Measurements from ENCODE around the gene AK9.

AK9 gene

GRCh38 chr6:109511832-109512231, 179.2 kb downstream of the AK9 start:
- no peak overlapping the region for H3K9ac ChIP-seq (ENCODE audit: low read length)
- no peak for DNase-seq (ENCODE audit: low read depth)
- H3K4me1 ChIP-seq (ENCODE audit: control insufficient read depth, insufficient read depth, low read length) = peaks cover 19% of the 10 kb centered on the region
- H3K9me3 ChIP-seq (ENCODE audit: control insufficient read depth, low read length) = no peaks in the 10 kb centered on the region
- no peak overlapping the region for H3K4me3 ChIP-seq (ENCODE audit: low read length)
- no peaks in the 10 kb centered on the region for H3K27me3 ChIP-seq (replicated peaks; ENCODE audit: control insufficient read depth, insufficient read depth, low read length)
- H3K36me3 ChIP-seq (ENCODE audit: control insufficient read depth, insufficient read depth, low read length, severe bottlenecking) = no peaks in the 10 kb centered on the region

- Histone ChIP-seq H3K9me3 (ENCODE audit: control insufficient read depth, low read length) (no peaks in the 10 kb centered on the region), H3K4me3 (ENCODE audit: low read length) (no peak overlapping the region), H3K36me3 (ENCODE audit: control insufficient read depth, insufficient read depth, low read length, severe bottlenecking) (no peaks in the 10 kb centered on the region), H3K27me3 (replicated peaks; ENCODE audit: control insufficient read depth, insufficient read depth, low read length) (no peaks in the 10 kb centered on the region), H3K4me1 (ENCODE audit: control insufficient read depth, insufficient read depth, low read length) (peaks cover 13% of the 10 kb centered on the region), H3K9ac (ENCODE audit: low read length) (no peak overlapping the region)
- no peak for DNase-seq (ENCODE audit: low read depth)
Observed at GRCh38 chr6:109510358-109510757, 180.6 kb downstream of the AK9 start.

GRCh38 chr6:109508166-109508860, 182.7 kb downstream of the AK9 start:
- H3K4me3 ChIP-seq (ENCODE audit: low read length) = no peak overlapping the region
- peak; percentile 25 for DNase-seq (ENCODE audit: low read depth)

GRCh38 chr6:109507490-109508072, 183.4 kb downstream of the AK9 start:
- Histone ChIP-seq H3K9me3 (ENCODE audit: control insufficient read depth, low read length) (no peaks in the 10 kb centered on the region), H3K4me1 (ENCODE audit: control insufficient read depth, insufficient read depth, low read length) (peaks cover 8% of the 10 kb centered on the region), H3K9ac (ENCODE audit: low read length) (no peak overlapping the region), H3K36me3 (ENCODE audit: control insufficient read depth, insufficient read depth, low read length, severe bottlenecking) (no peaks in the 10 kb centered on the region), H3K4me3 (ENCODE audit: low read length) (no peak overlapping the region), H3K27me3 (replicated peaks; ENCODE audit: control insufficient read depth, insufficient read depth, low read length) (no peaks in the 10 kb centered on the region)
- no peak for DNase-seq (ENCODE audit: low read depth)

More at GRCh38 chr6:109508166-109508860, 182.7 kb downstream of the AK9 start:
- no peaks in the 10 kb centered on the region for H3K36me3 ChIP-seq (ENCODE audit: control insufficient read depth, insufficient read depth, low read length, severe bottlenecking)
- H3K4me1 ChIP-seq (ENCODE audit: control insufficient read depth, insufficient read depth, low read length) = peaks cover 9% of the 10 kb centered on the region
- no peaks in the 10 kb centered on the region for H3K9me3 ChIP-seq (ENCODE audit: control insufficient read depth, low read length)
- H3K27me3 ChIP-seq (replicated peaks; ENCODE audit: control insufficient read depth, insufficient read depth, low read length) = no peaks in the 10 kb centered on the region
- no peak overlapping the region for H3K9ac ChIP-seq (ENCODE audit: low read length)

GRCh38 chr6:109506841-109507240, 184.2 kb downstream of the AK9 start:
- no peak for DNase-seq (ENCODE audit: low read depth)
- Histone ChIP-seq H3K9ac (ENCODE audit: low read length) (no peak overlapping the region), H3K36me3 (ENCODE audit: control insufficient read depth, insufficient read depth, low read length, severe bottlenecking) (no peaks in the 10 kb centered on the region), H3K27me3 (replicated peaks; ENCODE audit: control insufficient read depth, insufficient read depth, low read length) (no peaks in the 10 kb centered on the region), H3K4me1 (ENCODE audit: control insufficient read depth, insufficient read depth, low read length) (peaks cover 8% of the 10 kb centered on the region), H3K9me3 (ENCODE audit: control insufficient read depth, low read length) (no peaks in the 10 kb centered on the region), H3K4me3 (ENCODE audit: low read length) (no peak overlapping the region)

GRCh38 chr6:109506314-109506713, 184.7 kb downstream of the AK9 start:
- Histone ChIP-seq H3K36me3 (ENCODE audit: control insufficient read depth, insufficient read depth, low read length, severe bottlenecking) (no peaks in the 10 kb centered on the region), H3K9me3 (ENCODE audit: control insufficient read depth, low read length) (no peaks in the 10 kb centered on the region), H3K4me3 (ENCODE audit: low read length) (no peak overlapping the region), H3K4me1 (ENCODE audit: control insufficient read depth, insufficient read depth, low read length) (peaks cover 8% of the 10 kb centered on the region), H3K27me3 (replicated peaks; ENCODE audit: control insufficient read depth, insufficient read depth, low read length) (no peaks in the 10 kb centered on the region), H3K9ac (ENCODE audit: low read length) (no peak overlapping the region)
- DNase-seq (ENCODE audit: low read depth) = no peak

GRCh38 chr6:109503327-109504224, 187.4 kb downstream of the AK9 start:
- Histone ChIP-seq H3K27me3 (replicated peaks; ENCODE audit: control insufficient read depth, insufficient read depth, low read length) (no peaks in the 10 kb centered on the region), H3K36me3 (ENCODE audit: control insufficient read depth, insufficient read depth, low read length, severe bottlenecking) (no peaks in the 10 kb centered on the region), H3K9me3 (ENCODE audit: control insufficient read depth, low read length) (no peaks in the 10 kb centered on the region), H3K9ac (ENCODE audit: low read length) (no peak overlapping the region), H3K4me1 (ENCODE audit: control insufficient read depth, insufficient read depth, low read length) (peaks cover 8% of the 10 kb centered on the region), H3K4me3 (ENCODE audit: low read length) (no peak overlapping the region)
- DNase-seq (ENCODE audit: low read depth) = no peak

- peaks cover 9% of the 10 kb centered on the region for H3K4me1 ChIP-seq (ENCODE audit: control insufficient read depth, insufficient read depth, low read length)
- no peaks in the 10 kb centered on the region for H3K36me3 ChIP-seq (ENCODE audit: control insufficient read depth, insufficient read depth, low read length, severe bottlenecking)
- no peaks in the 10 kb centered on the region for H3K27me3 ChIP-seq (replicated peaks; ENCODE audit: control insufficient read depth, insufficient read depth, low read length)
- no peak overlapping the region for H3K4me3 ChIP-seq (ENCODE audit: low read length)
- no peaks in the 10 kb centered on the region for H3K9me3 ChIP-seq (ENCODE audit: control insufficient read depth, low read length)
- no peak overlapping the region for H3K9ac ChIP-seq (ENCODE audit: low read length)
- no peak for DNase-seq (ENCODE audit: low read depth)
Observed at GRCh38 chr6:109498936-109499335, 192.1 kb downstream of the AK9 start.

GRCh38 chr6:109498052-109498451, 192.9 kb downstream of the AK9 start:
- Histone ChIP-seq H3K27me3 (replicated peaks; ENCODE audit: control insufficient read depth, insufficient read depth, low read length) (no peaks in the 10 kb centered on the region), H3K36me3 (ENCODE audit: control insufficient read depth, insufficient read depth, low read length, severe bottlenecking) (no peaks in the 10 kb centered on the region), H3K4me1 (ENCODE audit: control insufficient read depth, insufficient read depth, low read length) (peaks cover 9% of the 10 kb centered on the region), H3K9ac (ENCODE audit: low read length) (no peak overlapping the region), H3K4me3 (ENCODE audit: low read length) (no peak overlapping the region), H3K9me3 (ENCODE audit: control insufficient read depth, low read length) (no peaks in the 10 kb centered on the region)
- DNase-seq (ENCODE audit: low read depth) = no peak

GRCh38 chr6:109496036-109496772, 194.8 kb downstream of the AK9 start:
- Histone ChIP-seq H3K4me1 (ENCODE audit: control insufficient read depth, insufficient read depth, low read length) (peaks cover 16% of the 10 kb centered on the region), H3K9me3 (ENCODE audit: control insufficient read depth, low read length) (no peaks in the 10 kb centered on the region), H3K36me3 (ENCODE audit: control insufficient read depth, insufficient read depth, low read length, severe bottlenecking) (no peaks in the 10 kb centered on the region), H3K9ac (ENCODE audit: low read length) (no peak overlapping the region), H3K4me3 (ENCODE audit: low read length) (no peak overlapping the region), H3K27me3 (replicated peaks; ENCODE audit: control insufficient read depth, insufficient read depth, low read length) (no peaks in the 10 kb centered on the region)
- peak; percentile 50 for DNase-seq (ENCODE audit: low read depth)

- no peak overlapping the region for H3K9ac ChIP-seq (ENCODE audit: low read length)
- H3K4me1 ChIP-seq (ENCODE audit: control insufficient read depth, insufficient read depth, low read length) = peaks cover 18% of the 10 kb centered on the region
- no peak for DNase-seq (ENCODE audit: low read depth)
- no peak overlapping the region for H3K4me3 ChIP-seq (ENCODE audit: low read length)
- no peaks in the 10 kb centered on the region for H3K27me3 ChIP-seq (replicated peaks; ENCODE audit: control insufficient read depth, insufficient read depth, low read length)
- H3K9me3 ChIP-seq (ENCODE audit: control insufficient read depth, low read length) = no peaks in the 10 kb centered on the region
- no peaks in the 10 kb centered on the region for H3K36me3 ChIP-seq (ENCODE audit: control insufficient read depth, insufficient read depth, low read length, severe bottlenecking)
Observed at GRCh38 chr6:109493865-109494264, 197.1 kb downstream of the AK9 start.
